GM19372 (cell line): ENCODE data around the gene HIVEP1.
"Not testable (repeated sequence)": the region's sequence is repeated elsewhere in the genome, so short reads cannot be mapped to it uniquely, and the experiment has no call there.

Experiments
- ATAC-seq: cut with Tn5 transposase; IDR thresholded peaks from one replicate; pipeline ENCODE4 v1.9.1; 2021; ENCODE audit warnings: mild to moderate bottlenecking, low read depth, moderate library complexity; ENCODE audit not compliant: unreplicated experiment

HIVEP1 gene

GRCh38 chr6:12077021-12077710 is 65.1 kb downstream of the HIVEP1 start:
- no peak for ATAC-seq

- ATAC-seq = no peak
Measured at GRCh38 chr6:12078014-12078413, 65.9 kb downstream of the HIVEP1 start.

- ATAC-seq = no peak
Measured at GRCh38 chr6:12081771-12082170, 69.7 kb downstream of the HIVEP1 start.

- ATAC-seq = no peak
Measured at GRCh38 chr6:12082368-12082767, 70.3 kb downstream of the HIVEP1 start.

GRCh38 chr6:12083302-12083701 is 71.2 kb downstream of the HIVEP1 start:
- no peak for ATAC-seq

- no peak for ATAC-seq
Measured at GRCh38 chr6:12083763-12084162, 71.7 kb downstream of the HIVEP1 start.

GRCh38 chr6:12084681-12085080 is 72.6 kb downstream of the HIVEP1 start:
- no peak for ATAC-seq

- no peak for ATAC-seq
Measured at GRCh38 chr6:12088531-12088930, 76.4 kb downstream of the HIVEP1 start.

GRCh38 chr6:12090714-12091113 is 78.6 kb downstream of the HIVEP1 start:
- ATAC-seq = no peak

- ATAC-seq = no peak
Measured at GRCh38 chr6:12092762-12093161, 80.7 kb downstream of the HIVEP1 start.

- no peak for ATAC-seq
Measured at GRCh38 chr6:12094689-12095088, 82.6 kb downstream of the HIVEP1 start.

GRCh38 chr6:12096342-12096741 is 84.2 kb downstream of the HIVEP1 start:
- no peak for ATAC-seq

GRCh38 chr6:12097791-12098190 is 85.7 kb downstream of the HIVEP1 start:
- no peak for ATAC-seq

GRCh38 chr6:12099623-12100338 is 87.7 kb downstream of the HIVEP1 start:
- ATAC-seq = no peak

GRCh38 chr6:12101048-12101447 is 88.9 kb downstream of the HIVEP1 start:
- no peak for ATAC-seq

GRCh38 chr6:12101653-12102312 is 89.7 kb downstream of the HIVEP1 start:
- no peak for ATAC-seq

- ATAC-seq = no peak
Measured at GRCh38 chr6:12102350-12102749, 90.2 kb downstream of the HIVEP1 start.

- no peak for ATAC-seq
Measured at GRCh38 chr6:12103158-12103557, 91.0 kb downstream of the HIVEP1 start.

- no peak for ATAC-seq
Measured at GRCh38 chr6:12105271-12105670, 93.2 kb downstream of the HIVEP1 start.

- ATAC-seq = not testable (repeated sequence)
Measured at GRCh38 chr6:12108376-12108775, 96.3 kb downstream of the HIVEP1 start.

GRCh38 chr6:12110523-12111362 is 98.6 kb downstream of the HIVEP1 start:
- ATAC-seq = no peak
